Activated naive CD4-positive, alpha-beta T cell treated with anti-CD3 and anti-CD28 coated beads, Interleukin-2, amount 10 ng/mL, durations not matched to agents 7 days and 5 days (primary cell): ENCODE measurements around the gene AUNIP.
A peak's percentile ranks its signal among the peaks of the same experiment; 100 is the strongest.

ENCODE experiments used
- CTCF ChIA-PET: fragments of 350-600 bp; sonication (Branson Sonifier 250); formaldehyde crosslinking; loops from one replicate; lab custom pipeline; 2021; ENCODE audit warnings: antibody characterized with exemption; lab: Charles Lee
- DNase-seq: peaks from one replicate; pipeline ENCODE4 v3.0.0-alpha.2; 2020
- H3K27ac Mint-ChIP-seq: one replicate; pipeline ENCODE4 v1.8.0; 2021; ENCODE audit warnings: mild to moderate bottlenecking, moderate library complexity, mixed read lengths
- H3K27me3 Mint-ChIP-seq: one replicate; pipeline ENCODE4 v1.8.0; 2021; ENCODE audit warnings: mild to moderate bottlenecking, mixed read lengths
- H3K36me3 Mint-ChIP-seq: one replicate; pipeline ENCODE4 v1.8.0; 2021; ENCODE audit warnings: mixed read lengths
- H3K4me1 Mint-ChIP-seq: one replicate; pipeline ENCODE4 v1.8.0; 2021; ENCODE audit warnings: mixed read lengths
- H3K4me3 Mint-ChIP-seq: one replicate; pipeline ENCODE4 v1.8.0; 2021; ENCODE audit warnings: mild to moderate bottlenecking, moderate library complexity, mixed read lengths
- H3K9me3 Mint-ChIP-seq: one replicate; pipeline ENCODE4 v1.8.0; 2021; ENCODE audit warnings: mixed read lengths

Gene AUNIP, protein sequence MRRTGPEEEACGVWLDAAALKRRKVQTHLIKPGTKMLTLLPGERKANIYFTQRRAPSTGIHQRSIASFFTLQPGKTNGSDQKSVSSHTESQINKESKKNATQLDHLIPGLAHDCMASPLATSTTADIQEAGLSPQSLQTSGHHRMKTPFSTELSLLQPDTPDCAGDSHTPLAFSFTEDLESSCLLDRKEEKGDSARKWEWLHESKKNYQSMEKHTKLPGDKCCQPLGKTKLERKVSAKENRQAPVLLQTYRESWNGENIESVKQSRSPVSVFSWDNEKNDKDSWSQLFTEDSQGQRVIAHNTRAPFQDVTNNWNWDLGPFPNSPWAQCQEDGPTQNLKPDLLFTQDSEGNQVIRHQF

DNA sequence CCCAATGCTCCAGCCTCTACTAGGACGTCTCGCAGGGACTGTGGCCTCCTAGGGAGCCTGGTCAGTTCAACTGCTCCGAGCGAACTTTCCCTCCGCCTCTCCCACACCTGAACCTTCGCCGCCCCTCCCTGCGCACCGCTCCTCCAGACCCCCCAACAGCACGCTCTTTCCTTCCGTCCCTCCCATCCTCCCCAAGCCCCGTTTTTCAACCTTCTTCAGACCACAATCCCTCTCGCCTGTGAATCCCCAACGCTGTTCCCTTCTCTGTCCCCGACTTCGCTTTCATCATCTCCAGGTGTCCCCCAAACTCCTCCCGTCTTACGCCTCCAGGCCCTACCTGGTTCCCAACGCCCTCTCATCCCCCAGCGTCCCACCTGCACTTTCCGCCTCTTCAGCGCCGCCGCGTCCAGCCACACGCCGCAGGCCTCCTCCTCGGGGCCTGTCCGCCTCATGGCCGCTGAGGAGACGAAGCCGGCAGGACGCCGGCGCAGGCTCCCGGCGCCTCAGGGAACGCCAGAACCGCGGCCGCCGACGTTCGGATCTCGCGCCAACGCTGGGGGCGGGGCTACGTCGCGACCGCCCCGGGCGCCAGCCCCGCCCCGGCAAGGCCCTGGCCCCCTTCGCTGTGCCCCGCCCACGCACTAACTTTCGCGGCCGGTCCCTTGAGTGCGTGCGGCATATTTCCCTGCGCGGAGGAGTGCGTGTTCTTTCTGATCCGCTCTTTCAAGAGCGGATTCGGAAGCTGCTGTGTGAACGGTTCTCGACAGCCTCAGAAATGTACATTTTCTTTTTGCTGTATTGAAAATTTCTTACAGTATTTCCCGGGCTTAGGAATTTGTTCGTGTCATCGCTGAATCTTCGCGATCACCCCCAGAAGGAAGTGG is at the start of gene AUNIP:
TSS of gene AUNIP (minus strand) at position 552 of the 884 bp plus-strand sequence. CDS start at position 452, 100 bp downstream.
- H3K36me3 Mint-ChIP-seq = peaks cover 7% of the 10 kb centered on the region
- H3K4me3 Mint-ChIP-seq = peak within 1 kb of the TSS; percentile 87
- H3K27me3 Mint-ChIP-seq = no peaks in the 10 kb centered on the region
- peak; percentile 93 for DNase-seq
- no peaks in the 10 kb centered on the region for H3K9me3 Mint-ChIP-seq
- CTCF ChIA-PET = no interaction called here
- H3K4me1 Mint-ChIP-seq = peaks cover 34% of the 10 kb centered on the region
- H3K27ac Mint-ChIP-seq = peak within 1 kb of the TSS; percentile 95

DNA sequence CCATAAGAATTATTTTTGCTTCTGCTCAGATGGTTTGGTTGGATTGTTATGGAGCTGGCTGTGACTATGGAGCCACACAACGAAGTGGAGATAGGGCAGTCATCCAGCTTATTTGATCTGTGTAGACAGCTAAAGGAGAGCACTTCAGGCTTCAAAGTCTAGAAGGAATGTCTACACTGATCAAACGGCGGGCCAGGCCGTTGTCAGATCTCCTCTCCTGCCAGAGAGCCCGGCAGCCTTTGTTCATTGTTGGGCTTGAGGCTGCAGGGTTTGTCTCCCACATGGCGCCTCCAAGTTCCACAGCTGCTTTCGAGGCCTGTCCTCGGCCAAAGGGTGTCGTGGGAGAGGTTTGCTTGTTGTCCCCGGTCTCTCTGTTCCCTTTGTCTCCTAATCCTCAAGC is 49.8 kb upstream of the AUNIP start:
- no peaks in the 10 kb centered on the region for H3K9me3 Mint-ChIP-seq
- peaks cover 11% of the 10 kb centered on the region for H3K36me3 Mint-ChIP-seq
- H3K27ac Mint-ChIP-seq = no peak overlapping the region

GRCh38 chr1:25908161-25908560 is 48.9 kb upstream of the AUNIP start:
- CTCF ChIA-PET = interaction anchor here (1.2 to 1.8 kb wide), 2 partner anchors 12 to 89 kb away, joined by 3 to 7 read pairs; partner anchors contain the start of gene PAFAH2
- Mint-ChIP-seq H3K27me3 (peaks cover 47% of the 10 kb centered on the region), H3K9me3 (no peaks in the 10 kb centered on the region), H3K4me1 (peaks cover 23% of the 10 kb centered on the region), H3K4me3 (no peak overlapping the region), H3K36me3 (peaks cover 18% of the 10 kb centered on the region), H3K27ac (no peak overlapping the region)
- DNase-seq = no peak

More for the DNA sequence above, 49.8 kb upstream of the AUNIP start:
- H3K4me1 Mint-ChIP-seq = peaks cover 16% of the 10 kb centered on the region
- H3K4me3 Mint-ChIP-seq = no peak overlapping the region
- DNase-seq = no peak
- CTCF ChIA-PET = no interaction called here
- peaks cover 50% of the 10 kb centered on the region for H3K27me3 Mint-ChIP-seq

DNA sequence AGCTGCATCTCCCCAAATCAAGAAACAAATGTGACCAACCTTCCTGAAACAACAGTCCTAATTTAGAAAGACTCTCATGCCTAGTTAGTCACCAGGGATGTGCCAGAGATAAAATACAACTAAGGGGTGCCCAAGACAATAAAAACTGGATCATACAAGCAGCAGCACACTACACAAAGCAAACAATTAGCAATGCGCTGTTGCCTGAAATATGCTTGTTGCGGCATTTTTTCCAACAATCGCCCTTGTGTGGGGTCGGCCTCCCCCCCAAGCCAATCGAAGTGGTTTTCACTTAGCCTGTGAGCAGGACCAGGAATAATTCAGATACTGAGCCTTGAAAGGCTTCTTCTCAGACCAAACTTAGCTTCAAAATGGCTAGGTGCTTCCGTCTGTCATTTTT is 48.3 kb upstream of the AUNIP start:
- CTCF ChIA-PET = interaction anchor here (1.2 to 1.8 kb wide), 2 partner anchors 11 to 90 kb away, joined by 3 to 7 read pairs; partner anchors contain the start of gene PAFAH2
- no peaks in the 10 kb centered on the region for H3K9me3 Mint-ChIP-seq
- H3K27ac Mint-ChIP-seq = peak overlapping the region; percentile 5
- peaks cover 28% of the 10 kb centered on the region for H3K4me1 Mint-ChIP-seq
- H3K4me3 Mint-ChIP-seq = peak overlapping the region; percentile 98
- peaks cover 22% of the 10 kb centered on the region for H3K36me3 Mint-ChIP-seq
- H3K27me3 Mint-ChIP-seq = peaks cover 43% of the 10 kb centered on the region
- DNase-seq = no peak

DNA sequence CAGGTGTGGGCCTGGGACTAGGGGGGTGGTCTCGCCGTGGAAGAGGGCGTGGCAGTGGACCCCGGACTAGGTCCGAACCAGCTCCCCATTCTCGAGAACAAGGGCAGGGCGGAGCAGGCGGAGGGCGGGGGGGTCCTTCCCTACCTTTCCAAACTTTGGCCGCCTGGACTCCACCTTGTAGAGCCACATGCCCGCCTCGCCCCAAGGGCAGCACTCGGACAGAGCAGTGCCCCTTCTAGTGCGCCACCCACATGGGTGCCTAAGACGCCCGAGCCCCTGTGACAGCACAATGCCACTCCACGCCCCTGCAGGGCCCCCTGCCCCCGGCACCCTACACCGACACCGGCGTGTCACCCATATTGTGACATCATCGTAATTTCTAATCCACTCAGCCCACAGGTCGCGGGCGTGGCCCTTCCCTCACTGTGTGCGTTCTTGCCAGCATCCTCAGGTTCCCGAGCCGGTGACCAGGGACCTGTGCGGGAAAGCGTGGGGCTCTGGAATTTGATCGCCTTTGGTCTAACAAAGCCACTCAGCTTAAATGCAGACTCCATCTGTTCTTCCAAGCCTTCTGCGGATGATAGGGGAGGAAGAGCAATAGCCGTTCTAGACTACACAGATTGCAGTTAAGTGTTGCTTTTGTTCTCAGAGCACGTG is 47.5 kb upstream of the AUNIP start:
- DNase-seq = peak; percentile 53
- Mint-ChIP-seq H3K27ac (peak overlapping the region; percentile 68), H3K36me3 (peaks cover 25% of the 10 kb centered on the region), H3K9me3 (no peaks in the 10 kb centered on the region), H3K4me1 (peaks cover 34% of the 10 kb centered on the region), H3K4me3 (peak overlapping the region; percentile 98), H3K27me3 (peaks cover 39% of the 10 kb centered on the region)
- CTCF ChIA-PET = interaction anchor here (1.8 kb wide), 1 partner anchor 91 kb away, joined by 7 read pairs; the partner anchor contains the start of gene PAFAH2

DNA sequence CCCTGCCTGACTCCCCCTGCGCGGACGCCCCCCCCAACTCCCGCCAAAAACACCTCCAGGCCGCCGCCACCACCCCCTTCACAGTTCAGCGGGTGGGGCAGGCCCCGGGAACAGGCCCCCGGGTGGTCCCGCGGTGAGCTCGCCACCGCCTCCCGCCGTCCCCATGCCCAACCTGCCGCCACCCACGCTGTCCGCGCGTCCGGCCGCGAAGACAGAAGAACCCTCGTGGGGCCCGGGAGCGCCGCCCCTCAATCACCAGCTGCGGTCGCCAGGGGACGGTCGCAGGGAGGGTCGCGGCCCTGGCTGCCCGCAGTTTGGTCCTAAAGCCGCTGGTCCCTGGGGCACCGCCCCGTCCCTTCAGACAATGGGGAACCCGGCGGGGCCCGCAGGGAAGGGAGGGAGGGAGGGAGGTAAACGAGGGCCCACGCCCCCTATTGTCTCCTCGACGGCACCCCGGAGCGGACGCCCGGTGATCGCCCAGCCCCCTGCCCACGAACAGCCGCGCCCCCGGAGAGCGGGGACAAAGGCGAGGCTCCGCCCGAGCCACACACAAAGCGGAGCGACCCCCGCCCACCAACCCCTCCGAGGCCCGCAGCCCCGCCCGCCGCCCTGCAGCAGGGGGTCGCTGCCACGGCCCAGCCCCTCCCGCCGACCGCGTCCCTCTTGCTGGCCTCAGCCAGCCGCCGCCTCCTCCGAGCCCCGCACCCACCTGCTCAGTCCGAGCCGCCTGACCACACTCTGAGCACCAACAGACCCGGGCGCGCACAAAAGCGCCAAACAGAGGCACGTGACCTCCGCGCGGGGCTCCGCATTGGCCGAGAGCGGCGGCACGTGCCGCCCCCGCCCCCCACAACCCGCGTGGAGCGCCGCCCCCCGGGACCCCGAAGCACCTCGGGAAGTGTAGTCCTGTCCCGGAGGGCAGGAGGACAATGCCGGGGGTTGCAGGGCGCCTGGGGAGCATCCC is 46.7 kb upstream of the AUNIP start, which contains the start of gene STMN1:
TSS of gene STMN1 (minus strand) at position 740 of the 964 bp plus-strand sequence. CDS start 1,743 bp downstream, outside the sequence.
- Mint-ChIP-seq H3K9me3 (no peaks in the 10 kb centered on the region), H3K27me3 (peaks cover 38% of the 10 kb centered on the region), H3K4me1 (peaks cover 41% of the 10 kb centered on the region), H3K4me3 (peak within 1 kb of the TSS; percentile 98), H3K27ac (peak within 1 kb of the TSS; percentile 99), H3K36me3 (peaks cover 32% of the 10 kb centered on the region)
- peak; percentile 93 for DNase-seq
- CTCF ChIA-PET = interaction anchor here (1.1 to 3.6 kb wide), 3 partner anchors 10 to 94 kb away, joined by 3 to 31 read pairs (median 21); partner anchors contain the start of gene PAFAH2

- CTCF ChIA-PET = interaction anchor here (0.7 to 3.6 kb wide), 4 partner anchors 9 to 94 kb away, joined by 3 to 31 read pairs (median 12); partner anchors contain the start of gene PAFAH2
- peak; percentile 98 for DNase-seq
- Mint-ChIP-seq H3K4me1 (peaks cover 49% of the 10 kb centered on the region), H3K36me3 (peaks cover 41% of the 10 kb centered on the region), H3K27ac (peak overlapping the region; percentile 99), H3K9me3 (no peaks in the 10 kb centered on the region), H3K27me3 (peaks cover 38% of the 10 kb centered on the region), H3K4me3 (peak overlapping the region; percentile 98)
Measured at GRCh38 chr1:25904943-25905679, 45.9 kb upstream of the AUNIP start.

GRCh38 chr1:25903986-25904385 is 44.7 kb upstream of the AUNIP start:
- Mint-ChIP-seq H3K27me3 (peaks cover 30% of the 10 kb centered on the region), H3K4me1 (peaks cover 55% of the 10 kb centered on the region), H3K4me3 (peak overlapping the region; percentile 98), H3K36me3 (peaks cover 48% of the 10 kb centered on the region), H3K27ac (peak overlapping the region; percentile 99), H3K9me3 (no peaks in the 10 kb centered on the region)
- CTCF ChIA-PET = interaction anchor here (1.2 to 3.6 kb wide), 3 partner anchors 8 to 93 kb away, joined by 3 to 31 read pairs (median 21); partner anchors contain the start of gene PAFAH2
- DNase-seq = no peak

DNA sequence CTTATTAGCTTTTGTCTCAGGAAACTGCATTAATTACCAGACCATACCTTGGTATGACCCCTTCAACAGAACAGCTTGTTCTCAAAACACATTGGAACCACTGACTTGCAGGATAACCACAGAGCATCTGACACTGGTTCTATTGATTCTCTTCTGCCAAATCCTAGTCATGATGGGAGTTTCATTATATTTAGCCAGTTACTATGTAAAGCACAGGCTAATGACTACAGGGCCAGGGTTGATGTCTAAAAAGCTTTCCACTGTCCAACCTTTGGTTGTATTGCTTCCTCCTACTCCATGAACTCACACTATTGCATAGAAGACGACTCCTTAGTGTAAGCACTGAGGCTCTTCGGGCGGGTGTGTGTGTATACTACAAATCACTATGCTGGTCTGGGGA is 43.2 kb upstream of the AUNIP start:
- CTCF ChIA-PET = interaction anchor here (0.8 to 11.8 kb wide), 3 partner anchors 93 to 97 kb away, joined by 3 to 213 read pairs (median 21); partner anchors contain the start of gene PAFAH2
- Mint-ChIP-seq H3K9me3 (no peaks in the 10 kb centered on the region), H3K4me1 (peaks cover 58% of the 10 kb centered on the region), H3K27ac (peak overlapping the region; percentile 34), H3K36me3 (peaks cover 60% of the 10 kb centered on the region), H3K27me3 (peaks cover 15% of the 10 kb centered on the region), H3K4me3 (peak overlapping the region; percentile 4)
- no peak for DNase-seq

- DNase-seq = no peak
- Mint-ChIP-seq H3K4me3 (no peak overlapping the region), H3K36me3 (peaks cover 71% of the 10 kb centered on the region), H3K27ac (peak overlapping the region; percentile 12), H3K9me3 (no peaks in the 10 kb centered on the region), H3K4me1 (peaks cover 65% of the 10 kb centered on the region), H3K27me3 (no peaks in the 10 kb centered on the region)
- CTCF ChIA-PET = interaction anchor here (1.0 to 11.8 kb wide), 2 partner anchors 72 to 95 kb away, joined by 3 to 213 read pairs; partner anchors contain the start of gene PAFAH2
Measured at GRCh38 chr1:25900219-25900618, 41.0 kb upstream of the AUNIP start.

GRCh38 chr1:25899792-25900191 is 40.5 kb upstream of the AUNIP start:
- DNase-seq = no peak
- Mint-ChIP-seq H3K27ac (peak overlapping the region; percentile 12), H3K4me3 (no peak overlapping the region), H3K4me1 (peaks cover 65% of the 10 kb centered on the region), H3K27me3 (no peaks in the 10 kb centered on the region), H3K9me3 (no peaks in the 10 kb centered on the region), H3K36me3 (peaks cover 67% of the 10 kb centered on the region)
- CTCF ChIA-PET = interaction anchor here (1.0 to 11.8 kb wide), 2 partner anchors 72 to 96 kb away, joined by 3 to 213 read pairs; partner anchors contain the start of gene PAFAH2
